Natural killer cell (primary cell): Measurements from ENCODE around the gene ECM2. TPM values are rescaled to one million over a fixed set of nuclear protein-coding genes. Genes with fewer than 3 reads are reported as not detected.

ENCODE experiments used
- ATAC-seq, 3 donors: fragments of 150-1000 bp in 2 of 3; fragments of 200-7000 bp in 1 of 3; cut with Tn5 transposase; 1 replicate in 1 of 3; 2 replicates in 2 of 3; pipeline ENCODE4 v1.10.0; 2021; ENCODE audit warnings: mild to moderate bottlenecking in 2 of 3, moderate library complexity in 2 of 3
- DNase-seq, 2 donors: peaks; one replicate each; pipeline versions ENCODE4 v3.0.0 to v3.0.0-alpha.2; 2013 to 2021; ENCODE audit warnings: mixed read lengths in 1 of 2
- H3K27ac ChIP-seq: one replicate; pipeline ENCODE4 v1.5.1; 2013; ENCODE audit warnings: mild to moderate bottlenecking, low read length
- H3K27me3 ChIP-seq: one replicate; pipeline ENCODE4 v1.6.1; 2013; ENCODE audit warnings: low read length; ENCODE audit not compliant: control insufficient read depth, insufficient read depth
- H3K36me3 ChIP-seq: one replicate; pipeline ENCODE4 v1.6.1; 2013; ENCODE audit warnings: low read length; ENCODE audit not compliant: control insufficient read depth, insufficient read depth
- H3K4me1 ChIP-seq: one replicate; pipeline ENCODE4 v1.6.1; 2013; ENCODE audit warnings: low read length; ENCODE audit not compliant: control insufficient read depth, insufficient read depth
- H3K4me3 ChIP-seq: one replicate; pipeline ENCODE4 v1.5.1; 2013; ENCODE audit warnings: low read length
- H3K9me3 ChIP-seq: one replicate; pipeline ENCODE4 v1.6.1; 2013; ENCODE audit warnings: low read length; ENCODE audit not compliant: control insufficient read depth, insufficient read depth
- H3K27ac Mint-ChIP-seq, 2 donors: one replicate each; pipeline ENCODE4 v1.8.0; 2022; ENCODE audit warnings: mild to moderate bottlenecking in 2 of 2, mixed read lengths in 2 of 2, moderate library complexity in 1 of 2
- H3K27me3 Mint-ChIP-seq, 2 donors: one replicate each; pipeline ENCODE4 v1.8.0; 2022; ENCODE audit warnings: low read depth in 2 of 2, mixed read lengths in 2 of 2
- H3K36me3 Mint-ChIP-seq: one replicate; pipeline ENCODE4 v1.8.0; 2022; ENCODE audit warnings: mixed read lengths
- H3K4me1 Mint-ChIP-seq, 2 donors: one replicate each; pipeline ENCODE4 v1.8.0; 2022; ENCODE audit warnings: mixed read lengths in 2 of 2
- H3K4me3 Mint-ChIP-seq: one replicate; pipeline ENCODE4 v1.8.0; 2022; ENCODE audit warnings: mild to moderate bottlenecking, moderate library complexity, mixed read lengths
- H3K9me3 Mint-ChIP-seq, 2 donors: one replicate each; pipeline ENCODE4 v1.8.0; 2022; ENCODE audit warnings: mixed read lengths in 2 of 2
- WGBS: methylation state at CpG from one replicate; pipeline ENCODE4 v1.1.7; 2013; ENCODE audit warnings: missing lambda C conversion rate; ENCODE audit not compliant: insufficient coverage; 5-methylcytosine and 5-hydroxymethylcytosine counted together
- intact Hi-C: fragments of 100-400 bp; cut with micrococcal nuclease; formaldehyde crosslinking; loops from one replicate; pipeline ENCODE4 v1.14.2; 2022
- total RNA-seq, 4 donors: library from RNA; stranded (reverse); fragments of 120-200 nt in 1 of 4; gene quantifications; one replicate each; pipeline versions ENCODE4 v1.2.3 to v1.2.4, GENCODE V29; 2013 to 2022
- TF ChIP-seq, protein P1 (sequence below): fragments of 200-600 bp; IDR thresholded peaks from one replicate; pipeline ENCODE4 v1.8.0; 2022; ENCODE audit warnings: antibody characterized with exemption

ECM2 gene
- total RNA-seq, 3 donors from 2014 or later (not counting 1 experiment from before 2014, with no cell fraction given) = not detected

DNA sequence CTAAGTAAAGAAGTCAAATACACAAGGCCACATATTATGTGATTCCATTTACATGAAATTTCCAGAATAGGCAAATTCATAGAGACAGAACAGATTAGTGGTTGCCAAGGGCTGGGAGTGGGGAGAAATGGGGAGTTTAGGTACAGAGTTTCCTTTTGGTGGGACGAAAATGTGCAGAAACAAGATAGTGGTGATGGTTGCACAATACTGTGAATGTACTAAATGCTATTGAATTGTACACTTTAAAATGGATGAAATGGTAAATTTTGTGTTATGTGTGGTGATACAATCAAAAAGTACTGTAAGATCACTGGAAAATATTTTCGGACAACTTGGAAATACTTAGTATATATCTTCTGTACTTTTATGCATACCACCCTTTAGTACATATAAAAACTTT is 15.0 kb downstream of the ECM2 start:
- Histone ChIP-seq H3K9me3 (no peaks in the 10 kb centered on the region), H3K36me3 (no peaks in the 10 kb centered on the region), H3K4me3 (no peak overlapping the region), H3K27me3 (no peaks in the 10 kb centered on the region), H3K27ac (no peak overlapping the region), H3K4me1 (no peaks in the 10 kb centered on the region)
- DNase-seq = no peak
- WGBS = 96% methylated on average over 1 of the region's 2 CpGs
- TF ChIP-seq, protein P1, sequence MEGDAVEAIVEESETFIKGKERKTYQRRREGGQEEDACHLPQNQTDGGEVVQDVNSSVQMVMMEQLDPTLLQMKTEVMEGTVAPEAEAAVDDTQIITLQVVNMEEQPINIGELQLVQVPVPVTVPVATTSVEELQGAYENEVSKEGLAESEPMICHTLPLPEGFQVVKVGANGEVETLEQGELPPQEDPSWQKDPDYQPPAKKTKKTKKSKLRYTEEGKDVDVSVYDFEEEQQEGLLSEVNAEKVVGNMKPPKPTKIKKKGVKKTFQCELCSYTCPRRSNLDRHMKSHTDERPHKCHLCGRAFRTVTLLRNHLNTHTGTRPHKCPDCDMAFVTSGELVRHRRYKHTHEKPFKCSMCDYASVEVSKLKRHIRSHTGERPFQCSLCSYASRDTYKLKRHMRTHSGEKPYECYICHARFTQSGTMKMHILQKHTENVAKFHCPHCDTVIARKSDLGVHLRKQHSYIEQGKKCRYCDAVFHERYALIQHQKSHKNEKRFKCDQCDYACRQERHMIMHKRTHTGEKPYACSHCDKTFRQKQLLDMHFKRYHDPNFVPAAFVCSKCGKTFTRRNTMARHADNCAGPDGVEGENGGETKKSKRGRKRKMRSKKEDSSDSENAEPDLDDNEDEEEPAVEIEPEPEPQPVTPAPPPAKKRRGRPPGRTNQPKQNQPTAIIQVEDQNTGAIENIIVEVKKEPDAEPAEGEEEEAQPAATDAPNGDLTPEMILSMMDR = no peak
- no peaks in the 10 kb centered on the region for H3K4me1 Mint-ChIP-seq
- H3K27me3 Mint-ChIP-seq = no peaks in the 10 kb centered on the region
- no peaks in the 10 kb centered on the region for H3K36me3 Mint-ChIP-seq
- intact Hi-C loops = no loop called here
- no peaks in the 10 kb centered on the region for H3K9me3 Mint-ChIP-seq
- no peak overlapping the region for H3K4me3 Mint-ChIP-seq
- ATAC-seq = no peak
- no peak overlapping the region for H3K27ac Mint-ChIP-seq

DNA sequence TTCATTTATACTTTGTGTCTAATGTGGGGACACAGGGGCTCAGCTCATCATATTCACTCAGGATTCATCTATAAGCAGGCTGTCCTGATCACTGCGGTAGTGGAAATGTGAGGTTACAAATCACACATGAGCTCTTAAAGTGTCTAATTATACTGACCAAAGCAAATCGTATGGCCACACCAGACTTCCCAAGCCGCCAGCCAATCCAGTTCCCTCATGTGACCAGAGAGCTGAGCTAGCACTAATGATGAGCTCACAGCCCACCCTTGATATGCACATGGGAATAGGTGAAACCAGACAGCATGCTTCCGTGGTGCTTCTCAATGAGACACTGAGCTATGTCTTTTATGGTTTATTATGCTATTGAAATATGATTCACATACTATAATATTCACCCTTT is 17.6 kb downstream of the ECM2 start:
- Mint-ChIP-seq H3K36me3 (no peaks in the 10 kb centered on the region), H3K4me3 (no peak overlapping the region), H3K27me3 (no peaks in the 10 kb centered on the region), H3K9me3 (no peaks in the 10 kb centered on the region), H3K27ac (no peak overlapping the region), H3K4me1 (no peaks in the 10 kb centered on the region)
- no peaks in the 10 kb centered on the region for H3K27me3 ChIP-seq
- 97% methylated on average over 4 of the region's 4 CpGs for WGBS
- DNase-seq (no peak), ATAC-seq (no peak)
- no peaks in the 10 kb centered on the region for H3K4me1 ChIP-seq
- no peaks in the 10 kb centered on the region for H3K36me3 ChIP-seq
- no peak overlapping the region for H3K27ac ChIP-seq
- H3K4me3 ChIP-seq = no peak overlapping the region
- TF ChIP-seq, protein P1 = no peak
- H3K9me3 ChIP-seq = no peaks in the 10 kb centered on the region
- intact Hi-C loops = no loop called here

DNA sequence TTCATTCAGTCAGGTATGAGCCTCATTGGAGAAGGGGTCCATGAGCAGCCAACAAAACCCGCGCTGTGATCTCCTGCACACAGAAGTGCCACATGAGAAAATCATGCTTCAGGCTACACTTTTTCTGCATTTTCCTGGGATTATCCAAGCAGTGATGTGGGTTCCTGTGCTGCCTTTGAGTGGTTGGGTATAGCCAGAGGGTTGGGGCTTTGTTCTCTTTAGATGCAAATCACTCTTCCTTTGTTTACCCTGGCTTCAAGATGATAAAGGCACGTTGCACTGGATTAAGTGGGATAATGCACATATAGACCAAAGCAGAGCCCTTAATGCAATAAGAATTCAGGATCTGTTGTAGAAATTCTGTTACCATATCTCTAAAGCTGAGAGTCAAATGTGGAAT is 18.7 kb downstream of the ECM2 start:
- ATAC-seq (no peak), DNase-seq (no peak)
- no peaks in the 10 kb centered on the region for H3K36me3 ChIP-seq
- H3K9me3 ChIP-seq = no peaks in the 10 kb centered on the region
- intact Hi-C loops = no loop called here
- Mint-ChIP-seq H3K4me3 (no peak overlapping the region), H3K27ac (no peak overlapping the region), H3K36me3 (no peaks in the 10 kb centered on the region), H3K9me3 (no peaks in the 10 kb centered on the region), H3K27me3 (no peaks in the 10 kb centered on the region), H3K4me1 (no peaks in the 10 kb centered on the region)
- H3K27ac ChIP-seq = no peak overlapping the region
- TF ChIP-seq, protein P1 = no peak
- no peak overlapping the region for H3K4me3 ChIP-seq
- no peaks in the 10 kb centered on the region for H3K4me1 ChIP-seq
- H3K27me3 ChIP-seq = no peaks in the 10 kb centered on the region
- 98% methylated on average over 3 of the region's 3 CpGs for WGBS

DNA sequence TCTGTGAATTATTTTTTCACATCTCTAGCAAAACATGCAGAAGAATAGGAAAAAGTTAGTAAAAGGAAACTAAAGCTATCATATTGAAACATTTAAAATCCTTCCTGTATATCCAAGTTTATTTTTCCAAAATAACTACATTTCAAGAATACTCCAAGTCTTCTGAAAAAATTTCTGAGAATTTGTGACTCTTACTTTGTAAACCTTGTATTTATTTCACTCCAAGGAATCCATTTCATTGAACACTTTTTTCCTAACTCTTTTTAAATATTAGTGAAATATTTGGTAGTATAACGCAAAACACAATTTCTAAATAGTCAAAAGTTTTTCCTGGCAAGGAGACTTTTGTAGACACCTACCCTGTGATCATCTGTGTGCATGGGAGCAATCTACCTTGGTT is 19.3 kb downstream of the ECM2 start:
- no peaks in the 10 kb centered on the region for H3K27me3 Mint-ChIP-seq
- Histone ChIP-seq H3K9me3 (no peaks in the 10 kb centered on the region), H3K27me3 (no peaks in the 10 kb centered on the region), H3K36me3 (no peaks in the 10 kb centered on the region), H3K4me3 (no peak overlapping the region), H3K27ac (no peak overlapping the region), H3K4me1 (no peaks in the 10 kb centered on the region)
- no peak for ATAC-seq
- no peaks in the 10 kb centered on the region for H3K4me1 Mint-ChIP-seq
- DNase-seq = no peak
- no peak overlapping the region for H3K4me3 Mint-ChIP-seq
- H3K27ac Mint-ChIP-seq = no peak overlapping the region
- TF ChIP-seq, protein P1 = no peak
- H3K9me3 Mint-ChIP-seq = no peaks in the 10 kb centered on the region
- intact Hi-C loops = no loop called here
- H3K36me3 Mint-ChIP-seq = no peaks in the 10 kb centered on the region
- no CpG with 5 or more reads among the region's 1 CpG for WGBS
